Uterus (tissue), 4 donors: ENCODE data around the gene MAPK10. TPM values are rescaled to one million over a fixed set of nuclear protein-coding genes. Genes with fewer than 3 reads are reported as not detected.

Source experiments
- DNase-seq, 2 donors: peaks; one replicate each; pipeline ENCODE4 v3.0.0-alpha.2; 2019 to 2020
- H3K27ac ChIP-seq, 2 donors: fragments of 200-600 bp; sonication (generic); 1 replicate in 1 of 2; 2 replicates in 1 of 2; pipeline ENCODE4 v1.5.1; 2016 to 2018
- H3K27me3 ChIP-seq, 2 donors: fragments of 200-600 bp; sonication (generic); one replicate each; pipeline ENCODE4 v1.5.1; 2018 to 2019; ENCODE audit warnings: control low read depth in 1 of 2
- H3K36me3 ChIP-seq, 2 donors: fragments of 200-600 bp; sonication (generic); one replicate each; pipeline ENCODE4 v1.5.1; 2019; ENCODE audit warnings: control low read depth in 1 of 2
- H3K4me1 ChIP-seq, 2 donors: fragments of 200-600 bp; sonication (generic); one replicate each; pipeline ENCODE4 v1.5.1; 2018 to 2019; ENCODE audit warnings: control low read depth in 1 of 2
- H3K4me3 ChIP-seq, 2 donors: fragments of 200-600 bp; sonication (generic); 1 replicate in 1 of 2; 2 replicates in 1 of 2; pipeline ENCODE4 v1.5.1; 2018 to 2019; ENCODE audit warnings: mild to moderate bottlenecking in 1 of 2
- H3K9me3 ChIP-seq, 2 donors: fragments of 200-600 bp; sonication (generic); one replicate each; pipeline ENCODE4 v1.5.1; 2019; ENCODE audit warnings: control low read depth in 1 of 2
- POLR2A ChIP-seq, 2 donors: fragments of 450-650 bp; IDR thresholded peaks; one replicate each; pipeline ENCODE4 v1.6.1; 2016; ENCODE audit warnings: antibody characterized with exemption in 2 of 2, mild to moderate bottlenecking in 1 of 2, moderate library complexity in 1 of 2
- intact Hi-C: fragments of 100-400 bp; cut with DNase I; formaldehyde crosslinking; loops from one replicate; pipeline ENCODE4 v1.15.1; 2023; ENCODE audit warnings: low total_unique reads
- total RNA-seq, 4 donors: library from RNA; depleted of rRNA in 3 of 4; stranded (reverse); fragments of >200 nt in 3 of 4; gene quantifications; one replicate each; pipeline versions ENCODE4 v1.1.0 to v1.2.4, GENCODE V29; 2014 to 2023
- TF ChIP-seq, protein P1 (sequence below), 4 experiments: fragments of 200-600 bp in 2 of 4; fragments of 450-650 bp in 2 of 4; sonication (generic) in 2 of 4; IDR thresholded peaks; one replicate each; pipeline ENCODE4 v1.5.1; 2016 to 2019; ENCODE audit warnings: antibody characterized with exemption in 4 of 4, mild to moderate bottlenecking in 2 of 4, moderate library complexity in 1 of 4
- donor health status: DM: yes; HTN: yes; CAD: no.

Gene MAPK10
- total RNA-seq, 4 donors from 2014 or later = 38.2 to 144 (median 73.0) TPM

DNA sequence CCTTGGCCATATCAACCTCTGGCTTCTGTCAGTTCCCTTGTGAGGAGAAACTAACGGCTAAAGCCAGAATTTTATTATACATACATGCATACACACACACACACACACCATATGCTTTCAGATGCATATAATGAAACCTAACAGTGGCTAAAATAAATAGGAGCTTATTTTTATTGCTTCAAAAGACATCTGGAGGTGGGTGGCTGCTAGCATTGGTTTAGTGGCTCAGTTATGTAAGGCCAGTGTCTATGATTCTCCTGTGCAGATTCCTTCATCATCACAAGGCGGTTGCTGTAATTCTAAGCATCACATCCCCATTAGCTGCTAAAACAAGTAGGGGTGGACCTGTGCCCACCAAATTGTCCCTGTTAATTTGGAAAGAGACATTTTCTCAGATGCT, 110.8 kb downstream of the MAPK10 start:
- DNase-seq = no peak
- H3K27me3 ChIP-seq = no peaks in the 10 kb centered on the region
- no peaks in the 10 kb centered on the region for H3K9me3 ChIP-seq
- no peak overlapping the region for H3K4me3 ChIP-seq
- no peaks in the 10 kb centered on the region for H3K36me3 ChIP-seq
- intact Hi-C loops = no loop called here
- H3K4me1 ChIP-seq = no peaks in the 10 kb centered on the region
- peak overlapping the region in 1 of 2 donors; percentile 3 for H3K27ac ChIP-seq
- TF ChIP-seq, protein P1, sequence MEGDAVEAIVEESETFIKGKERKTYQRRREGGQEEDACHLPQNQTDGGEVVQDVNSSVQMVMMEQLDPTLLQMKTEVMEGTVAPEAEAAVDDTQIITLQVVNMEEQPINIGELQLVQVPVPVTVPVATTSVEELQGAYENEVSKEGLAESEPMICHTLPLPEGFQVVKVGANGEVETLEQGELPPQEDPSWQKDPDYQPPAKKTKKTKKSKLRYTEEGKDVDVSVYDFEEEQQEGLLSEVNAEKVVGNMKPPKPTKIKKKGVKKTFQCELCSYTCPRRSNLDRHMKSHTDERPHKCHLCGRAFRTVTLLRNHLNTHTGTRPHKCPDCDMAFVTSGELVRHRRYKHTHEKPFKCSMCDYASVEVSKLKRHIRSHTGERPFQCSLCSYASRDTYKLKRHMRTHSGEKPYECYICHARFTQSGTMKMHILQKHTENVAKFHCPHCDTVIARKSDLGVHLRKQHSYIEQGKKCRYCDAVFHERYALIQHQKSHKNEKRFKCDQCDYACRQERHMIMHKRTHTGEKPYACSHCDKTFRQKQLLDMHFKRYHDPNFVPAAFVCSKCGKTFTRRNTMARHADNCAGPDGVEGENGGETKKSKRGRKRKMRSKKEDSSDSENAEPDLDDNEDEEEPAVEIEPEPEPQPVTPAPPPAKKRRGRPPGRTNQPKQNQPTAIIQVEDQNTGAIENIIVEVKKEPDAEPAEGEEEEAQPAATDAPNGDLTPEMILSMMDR (IDR thresholded peaks at IDR 0.05) = no peak
- TF ChIP-seq POLR2A (IDR thresholded peaks at IDR 0.05) = no peak

GRCh38 chr4:86247906-86248305, 111.9 kb downstream of the MAPK10 start:
- DNase-seq = no peak
- Histone ChIP-seq H3K36me3 (no peaks in the 10 kb centered on the region), H3K9me3 (no peaks in the 10 kb centered on the region), H3K4me3 (no peak overlapping the region), H3K27ac (no peak overlapping the region), H3K4me1 (no peaks in the 10 kb centered on the region), H3K27me3 (no peaks in the 10 kb centered on the region)
- intact Hi-C loops = no loop called here
- TF ChIP-seq POLR2A (IDR thresholded peaks at IDR 0.05) = no peak
- TF ChIP-seq, protein P1 (IDR thresholded peaks at IDR 0.05) = no peak

GRCh38 chr4:86247320-86247719, 112.5 kb downstream of the MAPK10 start:
- H3K4me1 ChIP-seq = no peaks in the 10 kb centered on the region
- no peak for DNase-seq
- intact Hi-C loops = no loop called here
- H3K36me3 ChIP-seq = no peaks in the 10 kb centered on the region
- no peak overlapping the region for H3K4me3 ChIP-seq
- no peaks in the 10 kb centered on the region for H3K9me3 ChIP-seq
- no peaks in the 10 kb centered on the region for H3K27me3 ChIP-seq
- TF ChIP-seq, protein P1 (IDR thresholded peaks at IDR 0.05) = no peak
- TF ChIP-seq POLR2A (IDR thresholded peaks at IDR 0.05) = no peak
- H3K27ac ChIP-seq = no peak overlapping the region

DNA sequence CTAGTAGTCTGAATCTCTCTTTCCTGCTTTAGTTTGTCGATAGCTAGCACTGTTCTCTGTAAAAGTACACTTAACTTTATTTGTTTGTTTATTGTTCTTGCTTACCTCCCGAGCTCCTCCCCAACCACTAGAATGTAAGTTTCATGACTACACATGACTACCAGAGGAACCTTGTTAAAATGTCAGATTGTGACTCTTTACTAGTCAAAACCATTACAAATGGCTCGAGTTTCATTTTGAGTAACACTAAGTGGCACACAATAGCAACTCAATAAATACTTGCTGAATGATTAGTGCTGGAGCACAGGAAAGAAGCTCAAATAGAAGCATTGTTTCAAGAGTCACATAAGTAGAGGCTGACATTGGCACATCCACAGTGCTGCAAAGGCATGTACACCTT, 116.1 kb downstream of the MAPK10 start:
- Histone ChIP-seq H3K4me3 (no peak overlapping the region), H3K9me3 (no peaks in the 10 kb centered on the region), H3K27me3 (no peaks in the 10 kb centered on the region), H3K4me1 (no peaks in the 10 kb centered on the region), H3K36me3 (no peaks in the 10 kb centered on the region), H3K27ac (no peak overlapping the region)
- TF ChIP-seq POLR2A (IDR thresholded peaks at IDR 0.05) = no peak
- TF ChIP-seq, protein P1 (IDR thresholded peaks at IDR 0.05) = no peak
- intact Hi-C loops = no loop called here
- no peak for DNase-seq

GRCh38 chr4:86242677-86243076, 117.2 kb downstream of the MAPK10 start:
- Histone ChIP-seq H3K27ac (no peak overlapping the region), H3K27me3 (no peaks in the 10 kb centered on the region), H3K4me1 (no peaks in the 10 kb centered on the region), H3K4me3 (no peak overlapping the region), H3K9me3 (no peaks in the 10 kb centered on the region), H3K36me3 (no peaks in the 10 kb centered on the region)
- no peak for DNase-seq
- intact Hi-C loops = no loop called here
- TF ChIP-seq POLR2A (IDR thresholded peaks at IDR 0.05) = no peak
- TF ChIP-seq, protein P1 (IDR thresholded peaks at IDR 0.05) = no peak
